Measurements from ENCODE around the gene NT5C3A. TPM values are rescaled to one million over a fixed set of nuclear protein-coding genes. Genes with fewer than 3 reads are reported as not detected.
A peak's percentile ranks its signal among the peaks of the same experiment; 100 is the strongest.
"Not testable (repeated sequence)": the region's sequence is repeated elsewhere in the genome, so short reads cannot be mapped to it uniquely, and the experiment has no call there.

Gene NT5C3A
- total RNA-seq, 4 donors from 2014 or later = 18.8 to 32.9 (median 24.6) TPM

DNA sequence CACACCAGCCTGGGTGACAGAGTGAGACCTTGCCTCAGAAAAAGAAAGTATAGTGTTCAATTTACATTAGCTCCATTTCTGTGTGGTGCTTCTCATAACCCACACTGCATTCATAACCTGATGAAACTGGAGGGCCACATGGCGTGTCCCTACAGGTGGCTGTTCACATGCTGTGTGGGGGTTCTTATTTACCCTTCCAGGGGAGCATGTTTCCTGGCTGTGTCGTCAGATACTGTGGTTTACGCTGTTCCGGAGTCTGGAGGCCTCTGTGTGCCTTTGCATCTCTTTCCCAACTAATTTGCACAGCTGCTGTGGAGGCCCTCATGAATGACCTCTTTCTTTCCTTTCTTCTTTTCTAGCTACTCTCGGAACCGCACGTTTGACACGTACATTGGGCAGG is 74.4 kb downstream of the NT5C3A start:
- not testable (repeated sequence) for ATAC-seq (ENCODE audit: low FRiP score); DNase-seq (ENCODE audit: low spot score)

DNA sequence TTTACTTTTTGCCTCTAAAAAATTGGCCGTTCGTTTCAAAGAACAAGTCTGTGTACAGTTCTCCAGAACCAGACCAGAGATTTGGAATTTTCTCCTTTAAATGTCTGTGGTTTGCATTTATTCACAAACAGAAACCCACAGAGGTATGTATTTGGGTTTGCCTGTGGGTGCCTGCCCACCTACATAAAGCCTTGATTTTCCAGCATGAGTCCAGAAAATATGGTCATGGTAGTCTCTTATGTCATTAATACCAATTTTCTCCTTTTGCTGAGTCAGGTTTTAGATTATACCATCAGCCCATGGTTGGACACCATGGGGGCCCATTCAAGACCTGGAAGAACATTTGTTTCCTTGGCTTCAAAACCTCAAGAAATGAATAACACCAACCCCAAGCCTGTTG is 82.7 kb downstream of the NT5C3A start:
- not testable (repeated sequence) for DNase-seq (ENCODE audit: low spot score); ATAC-seq (ENCODE audit: low FRiP score)

DNA sequence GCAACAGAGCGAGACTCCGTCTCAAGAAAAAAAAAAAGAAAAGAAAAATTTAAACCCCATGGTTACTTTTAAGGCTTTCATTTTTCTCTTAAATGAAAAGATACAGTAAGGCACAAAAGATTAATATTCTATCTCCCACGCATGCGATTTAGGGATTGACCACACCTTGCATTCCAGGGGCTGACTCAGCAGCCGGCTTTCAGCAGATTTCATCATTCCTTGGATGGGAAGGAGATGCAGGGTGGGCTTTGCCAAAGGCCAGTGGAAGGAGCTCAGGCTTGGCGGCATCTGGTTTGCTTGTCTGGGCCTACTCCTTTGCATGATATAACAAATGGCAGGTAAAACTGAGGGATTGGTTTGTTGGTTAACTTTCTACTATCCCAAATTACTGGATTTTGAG is 83.3 kb downstream of the NT5C3A start:
- peak; percentile 71 for ATAC-seq (ENCODE audit: low FRiP score)
- not testable (repeated sequence) for DNase-seq (ENCODE audit: low spot score)

DNA sequence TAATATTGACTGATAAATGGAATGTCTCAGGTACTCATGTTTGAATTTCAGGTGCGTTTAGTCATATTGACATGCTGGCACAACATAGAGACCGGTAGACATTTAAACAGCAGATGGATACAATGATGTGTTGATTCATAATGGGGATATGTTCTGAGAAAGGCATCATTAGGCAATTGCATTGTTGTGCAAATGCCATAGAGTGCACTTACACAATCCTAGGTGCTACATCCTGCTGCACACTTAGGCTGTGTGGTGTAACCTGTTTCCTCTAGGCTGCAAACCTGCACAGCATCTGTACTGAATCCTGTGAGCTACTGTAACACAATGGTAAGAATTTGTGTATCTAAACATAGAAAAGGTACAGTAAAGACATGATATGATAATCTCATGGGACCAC is 85.4 kb downstream of the NT5C3A start:
- ATAC-seq (ENCODE audit: low FRiP score); DNase-seq (ENCODE audit: low spot score): not testable (repeated sequence)

DNA sequence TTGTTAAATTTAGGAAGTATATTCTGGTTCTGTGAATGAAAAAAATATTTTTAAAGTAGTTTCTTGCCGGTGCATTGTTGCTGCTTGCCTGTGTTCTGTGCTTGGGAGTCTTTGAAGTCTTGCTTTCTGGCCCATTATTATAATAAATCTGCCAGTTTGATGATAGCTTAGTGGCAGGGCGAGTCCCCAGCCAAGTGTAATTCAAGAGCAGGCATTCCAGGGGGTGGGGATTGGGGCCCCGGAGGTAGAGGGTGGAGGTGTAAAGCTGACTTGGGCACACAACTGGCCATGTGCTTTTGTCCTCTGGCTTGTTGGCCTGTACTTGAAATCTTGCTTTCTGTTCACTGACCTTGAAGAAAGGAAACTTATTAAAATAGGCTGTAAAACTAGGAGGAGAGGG is 90.6 kb downstream of the NT5C3A start:
- not testable (repeated sequence) for ATAC-seq (ENCODE audit: low FRiP score); DNase-seq (ENCODE audit: low spot score)

DNA sequence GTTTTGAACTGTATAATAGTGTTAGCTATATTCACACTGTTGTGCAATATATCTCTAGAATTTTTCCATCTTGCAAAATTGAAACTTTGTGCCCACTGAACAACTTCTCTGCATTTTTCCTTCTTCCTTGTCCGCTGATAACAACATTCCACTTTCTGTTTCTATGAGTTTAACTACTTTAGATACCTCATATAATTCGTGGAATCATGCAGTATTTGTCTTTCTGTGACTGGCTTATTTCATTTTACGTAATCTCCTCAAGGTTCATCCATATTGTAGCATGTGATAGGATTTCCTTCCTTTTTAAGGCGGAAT is 95.4 kb downstream of the NT5C3A start:
- ATAC-seq (ENCODE audit: low FRiP score) = peak; percentile 36
- DNase-seq (ENCODE audit: low spot score) = not testable (repeated sequence)

DNA sequence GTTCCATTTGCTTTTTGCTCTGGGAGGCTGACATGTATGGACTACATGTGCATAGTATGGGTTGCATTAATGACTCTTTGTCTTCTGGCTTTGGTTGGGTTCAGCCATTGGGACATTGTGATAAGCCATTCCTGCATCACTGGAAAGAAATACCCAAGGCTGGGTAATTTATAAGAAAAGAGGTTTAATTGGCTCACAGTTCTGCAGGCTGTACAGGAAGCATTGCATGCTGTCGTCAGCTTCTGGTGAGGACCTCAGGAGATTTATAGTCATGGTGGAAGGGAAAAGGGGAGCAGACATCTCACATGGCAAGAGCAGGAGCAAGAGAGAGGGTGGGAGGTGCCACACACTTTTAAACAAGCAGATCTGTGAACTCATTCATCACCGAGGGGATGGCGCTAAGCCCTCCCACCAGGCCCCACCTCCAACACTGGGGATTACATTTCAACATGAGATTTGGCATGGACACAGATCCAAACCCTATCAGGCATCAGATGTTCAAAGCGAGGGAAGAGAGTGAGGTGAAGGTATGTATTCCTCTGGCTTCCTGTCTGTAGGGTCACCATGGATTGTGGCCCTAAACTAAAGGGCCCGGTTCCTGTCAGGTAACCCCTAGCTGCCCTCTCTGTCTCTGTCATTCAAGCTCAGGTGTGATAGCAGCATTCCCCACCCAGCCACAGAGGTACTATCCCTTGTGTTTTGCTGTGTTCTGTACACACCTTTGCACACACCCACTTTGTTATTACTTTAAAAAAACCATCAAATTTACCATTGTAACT is 95.9 kb downstream of the NT5C3A start:
- ATAC-seq (ENCODE audit: low FRiP score) = peak; percentile 8
- not testable (repeated sequence) for DNase-seq (ENCODE audit: low spot score)

DNA sequence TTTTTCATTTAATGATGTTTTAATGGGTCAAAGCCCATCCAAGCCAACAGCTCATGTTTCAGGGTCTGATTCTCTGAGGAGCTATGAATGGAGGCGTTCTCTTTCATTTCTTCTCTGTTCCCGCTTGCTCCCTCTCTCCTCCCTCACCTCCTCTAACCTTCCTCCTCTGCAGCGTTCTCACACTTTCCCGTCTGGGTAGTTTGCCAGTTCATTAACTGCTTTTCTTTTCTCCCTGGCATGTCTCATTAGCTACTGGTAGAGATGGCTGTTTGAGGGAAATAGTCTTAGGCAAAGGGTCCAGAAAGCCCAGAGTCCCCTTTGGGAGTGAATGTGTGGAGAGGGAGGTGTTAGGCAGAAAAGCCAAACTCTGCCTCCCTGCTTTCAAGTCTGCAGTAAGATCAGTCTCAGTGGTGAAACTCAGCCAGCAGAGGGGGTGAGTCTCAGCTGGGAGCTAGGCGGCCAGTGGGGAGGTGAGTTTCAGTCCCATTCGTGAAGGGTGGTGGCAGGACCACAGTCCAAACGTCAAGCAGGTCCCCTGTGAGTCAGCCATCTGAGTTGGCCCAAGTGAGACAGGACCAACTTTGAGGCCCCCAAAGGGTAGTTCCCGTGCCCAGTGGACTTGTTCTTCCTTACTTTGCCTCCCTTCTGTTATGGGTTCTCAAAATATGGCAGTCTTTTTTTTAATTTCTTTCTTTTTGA is 98.0 kb downstream of the NT5C3A start:
- peak; percentile 85 for ATAC-seq (ENCODE audit: low FRiP score)
- not testable (repeated sequence) for DNase-seq (ENCODE audit: low spot score)

Small RNA genes lying within 50 kb of the gene (small RNA-seq; reads per million reads assigned to genes)
- gene RN7SL505P = not detected
- gene RNU6-388P = not detected
- gene RPS29P14 = not detected

Other genes with a start within 250 kb of the NT5C3A start
- 10 to 100 TPM; 39.0 to 56.4 (median 50.4) TPM for gene KBTBD2, start 171.0 kb downstream of the NT5C3A start, total RNA-seq
- gene FKBP9, start 105.3 kb downstream of the NT5C3A start, total RNA-seq = 100 to 1,000 TPM in 1 of 4 donors, 10 to 100 TPM in 3; 86.0 to 269 (median 91.3) TPM
- 10 to 100 TPM in 2 of 4 donors, 1 to 10 TPM in 2; 6.8 to 17.7 (median 9.9) TPM for gene RP9, start 46.6 kb upstream of the NT5C3A start, total RNA-seq
- gene BBS9, start 66.8 kb upstream of the NT5C3A start, total RNA-seq = 10 to 100 TPM; 11.3 to 28.5 (median 20.7) TPM